ENCODE measurements around the gene MPIG6B. TPM values are rescaled to one million over a fixed set of nuclear protein-coding genes. Genes with fewer than 3 reads are reported as not detected.

Gene MPIG6B
- total RNA-seq, 1 donor from 2014 or later = not detected

GRCh38 chr6:31729515-31729978 is 6.4 kb downstream of the MPIG6B start:
- Mint-ChIP-seq H3K4me3 (peak overlapping the region; percentile 97), H3K4me1 (peaks cover 71% of the 10 kb centered on the region), H3K9me3 (no peaks in the 10 kb centered on the region), H3K27ac (peak overlapping the region; percentile 92), H3K27me3 (no peaks in the 10 kb centered on the region), H3K36me3 (ENCODE audit: low read depth) (peaks cover 69% of the 10 kb centered on the region)
- DNase-seq = peak; percentile 73
- no peak for TF ChIP-seq CTCF (IDR thresholded peaks at IDR 0.05)
- peak; percentile 45 for ATAC-seq (ENCODE audit: low read depth)
- ChIA-PET POLR2A (interaction anchor here (0.6 to 7.7 kb wide), 21 partner anchors 9 to 399 kb away, joined by 3 to 131 read pairs (median 9); partner anchors contain the start of genes ABHD16A, ATF6B, BAG6 and CLIC1), CTCF (interaction anchor here (0.6 to 5.9 kb wide), 19 partner anchors 8 to 532 kb away, joined by 3 to 49 read pairs (median 4); partner anchors contain the start of genes ABHD16A, HSPA1A, HSPA1B and HSPA1L)
- intact Hi-C loops (cut with micrococcal nuclease) = loop anchor here (1.0 to 2.0 kb wide), 7 partner anchors 40 to 194 kb away; partner anchors contain the start of genes BAG6, HSPA1A, HSPA1L and NEU1

GRCh38 chr6:31729979-31730630 is 6.9 kb downstream of the MPIG6B start:
- Mint-ChIP-seq H3K4me1 (peaks cover 76% of the 10 kb centered on the region), H3K4me3 (peak overlapping the region; percentile 97), H3K27me3 (no peaks in the 10 kb centered on the region), H3K27ac (peak overlapping the region; percentile 92), H3K36me3 (ENCODE audit: low read depth) (peaks cover 72% of the 10 kb centered on the region), H3K9me3 (no peaks in the 10 kb centered on the region)
- peak; percentile 78 for DNase-seq
- intact Hi-C loops (cut with micrococcal nuclease) = loop anchor here (1.0 to 10.0 kb wide), 8 partner anchors 39 to 235 kb away; partner anchors contain the start of genes BAG6, HSPA1A, HSPA1L and MICB
- CTCF ChIA-PET = interaction anchor here (0.6 to 5.9 kb wide), 16 partner anchors 8 to 532 kb away, joined by 3 to 49 read pairs (median 5); partner anchors contain the start of genes ABHD16A, HSPA1A, HSPA1B and HSPA1L
- no peak for TF ChIP-seq CTCF (IDR thresholded peaks at IDR 0.05)
- POLR2A ChIA-PET = interaction anchor here (0.5 to 7.7 kb wide), 24 partner anchors 8 to 398 kb away, joined by 3 to 131 read pairs (median 9); partner anchors contain the start of genes ABHD16A, ATF6B, BAG6 and CLIC1
- ATAC-seq (ENCODE audit: low read depth) = peak; percentile 44

- H3K4me1 Mint-ChIP-seq = peaks cover 74% of the 10 kb centered on the region
- DNase-seq (no peak), ATAC-seq (ENCODE audit: low read depth) (no peak)
- H3K9me3 Mint-ChIP-seq = no peaks in the 10 kb centered on the region
- peaks cover 73% of the 10 kb centered on the region for H3K36me3 Mint-ChIP-seq (ENCODE audit: low read depth)
- no peak for TF ChIP-seq CTCF (IDR thresholded peaks at IDR 0.05)
- CTCF ChIA-PET = interaction anchor here (1.0 to 5.9 kb wide), 7 partner anchors 19 to 100 kb away, joined by 4 to 49 read pairs (median 9); partner anchors contain the start of genes HSPA1A, HSPA1B, HSPA1L and LSM2
- intact Hi-C loops (cut with micrococcal nuclease) = loop anchor here (10.0 kb wide), 1 partner anchor 236 kb away; the partner anchor contains the start of gene MICB
- H3K4me3 Mint-ChIP-seq = peak overlapping the region; percentile 97
- POLR2A ChIA-PET = interaction anchor here (0.5 to 7.7 kb wide), 17 partner anchors 8 to 183 kb away, joined by 3 to 131 read pairs (median 11); partner anchors contain the start of genes ABHD16A, BAG6, CLIC1 and HSPA1A
- peak overlapping the region; percentile 92 for H3K27ac Mint-ChIP-seq
- no peaks in the 10 kb centered on the region for H3K27me3 Mint-ChIP-seq
Observed at GRCh38 chr6:31730631-31731086, 7.5 kb downstream of the MPIG6B start.

GRCh38 chr6:31732029-31732428 is 8.9 kb downstream of the MPIG6B start:
- peaks cover 66% of the 10 kb centered on the region for H3K36me3 Mint-ChIP-seq (ENCODE audit: low read depth)
- no peak for TF ChIP-seq CTCF (IDR thresholded peaks at IDR 0.05)

More at GRCh38 chr6:31732029-31732428, 8.9 kb downstream of the MPIG6B start:
- peak overlapping the region; percentile 24 for H3K27ac Mint-ChIP-seq
- ATAC-seq (ENCODE audit: low read depth) (no peak), DNase-seq (no peak)
- CTCF ChIA-PET = interaction anchor here (0.8 to 5.9 kb wide), 2 partner anchors 37 to 98 kb away, joined by 4 to 49 read pairs; no protein-coding TSS in a partner anchor
- POLR2A ChIA-PET = interaction anchor here (1.1 to 4.7 kb wide), 2 partner anchors 74 to 131 kb away, joined by 3 to 30 read pairs; partner anchors contain the start of genes LSM2 and NEU1
- H3K4me1 Mint-ChIP-seq = peaks cover 69% of the 10 kb centered on the region
- H3K27me3 Mint-ChIP-seq = no peaks in the 10 kb centered on the region
- intact Hi-C loops (cut with micrococcal nuclease) = loop anchor here (10.0 kb wide), 1 partner anchor 237 kb away; the partner anchor contains the start of gene MICB
- no peak overlapping the region for H3K4me3 Mint-ChIP-seq
- no peaks in the 10 kb centered on the region for H3K9me3 Mint-ChIP-seq

Measured in activated B cell treated with CpG ODN at 0.5 μM for 24 hours (primary cell).